Lower leg skin (tissue), 3 donors: Measurements from ENCODE around the gene MAPK8IP3.

Experiments
- POLR2A ChIP-seq, 2 donors: fragments of 450-650 bp; IDR thresholded peaks; one replicate each; pipeline ENCODE4 v1.6.1; 2016 to 2017; ENCODE audit warnings: antibody characterized with exemption in 2 of 2, mild to moderate bottlenecking in 1 of 2, moderate library complexity in 1 of 2
- TF ChIP-seq, protein P1 (sequence below), 3 donors: fragments of 450-650 bp; IDR thresholded peaks; one replicate each; pipeline ENCODE4 v1.5.1; 2016; ENCODE audit warnings: antibody characterized with exemption in 3 of 3, mild to moderate bottlenecking in 3 of 3, moderate library complexity in 2 of 3

DNA sequence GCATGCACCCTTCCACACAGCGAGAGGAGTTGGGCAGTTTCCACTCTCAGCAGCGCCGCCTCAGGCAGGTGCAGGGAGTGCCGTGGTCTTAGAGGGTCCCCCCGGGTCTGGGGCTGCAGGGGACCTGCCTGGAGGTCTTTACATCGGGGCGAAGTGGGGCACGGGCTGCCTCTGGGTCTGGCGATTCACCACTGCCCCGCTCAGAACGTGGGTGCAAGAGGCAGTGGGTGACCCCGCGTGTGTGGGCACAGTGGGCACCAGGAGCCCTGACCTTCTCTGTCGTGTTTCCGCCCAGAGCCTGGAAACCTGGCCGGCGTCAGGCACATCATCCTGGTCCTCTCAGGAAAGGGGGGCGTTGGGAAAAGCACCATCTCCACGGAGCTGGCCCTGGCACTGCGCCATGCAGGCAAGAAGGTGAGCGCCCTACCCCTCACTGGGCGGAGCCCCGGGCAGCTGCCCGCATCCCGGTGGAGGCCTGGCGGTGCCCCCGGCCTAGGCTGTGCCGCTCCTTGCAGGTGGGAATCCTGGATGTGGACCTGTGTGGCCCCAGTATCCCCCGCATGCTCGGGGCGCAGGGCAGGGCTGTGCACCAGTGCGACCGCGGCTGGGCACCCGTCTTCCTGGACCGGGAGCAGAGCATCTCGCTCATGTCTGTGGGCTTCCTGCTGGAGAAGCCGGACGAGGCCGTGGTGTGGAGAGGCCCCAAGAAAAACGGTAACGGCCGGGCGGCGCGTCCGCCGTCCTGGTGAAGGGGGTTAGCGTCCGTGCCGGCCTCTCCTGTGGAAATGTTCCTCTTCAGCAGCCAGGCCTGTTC lies 80.5 kb downstream of the MAPK8IP3 start:
- TF ChIP-seq, protein P1, sequence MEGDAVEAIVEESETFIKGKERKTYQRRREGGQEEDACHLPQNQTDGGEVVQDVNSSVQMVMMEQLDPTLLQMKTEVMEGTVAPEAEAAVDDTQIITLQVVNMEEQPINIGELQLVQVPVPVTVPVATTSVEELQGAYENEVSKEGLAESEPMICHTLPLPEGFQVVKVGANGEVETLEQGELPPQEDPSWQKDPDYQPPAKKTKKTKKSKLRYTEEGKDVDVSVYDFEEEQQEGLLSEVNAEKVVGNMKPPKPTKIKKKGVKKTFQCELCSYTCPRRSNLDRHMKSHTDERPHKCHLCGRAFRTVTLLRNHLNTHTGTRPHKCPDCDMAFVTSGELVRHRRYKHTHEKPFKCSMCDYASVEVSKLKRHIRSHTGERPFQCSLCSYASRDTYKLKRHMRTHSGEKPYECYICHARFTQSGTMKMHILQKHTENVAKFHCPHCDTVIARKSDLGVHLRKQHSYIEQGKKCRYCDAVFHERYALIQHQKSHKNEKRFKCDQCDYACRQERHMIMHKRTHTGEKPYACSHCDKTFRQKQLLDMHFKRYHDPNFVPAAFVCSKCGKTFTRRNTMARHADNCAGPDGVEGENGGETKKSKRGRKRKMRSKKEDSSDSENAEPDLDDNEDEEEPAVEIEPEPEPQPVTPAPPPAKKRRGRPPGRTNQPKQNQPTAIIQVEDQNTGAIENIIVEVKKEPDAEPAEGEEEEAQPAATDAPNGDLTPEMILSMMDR (IDR thresholded peaks at IDR 0.05) = no peak
- no peak for TF ChIP-seq POLR2A (IDR thresholded peaks at IDR 0.05)
